Measurements from ENCODE around the gene MYL3. TPM values are rescaled to one million over a fixed set of nuclear protein-coding genes. Genes with fewer than 3 reads are reported as not detected.

The MYL3 gene
- polyA plus RNA-seq, 1 donor (not counting 4 experiments of a cell fraction or from before 2014, with no cell fraction given), result not detected

DNA sequence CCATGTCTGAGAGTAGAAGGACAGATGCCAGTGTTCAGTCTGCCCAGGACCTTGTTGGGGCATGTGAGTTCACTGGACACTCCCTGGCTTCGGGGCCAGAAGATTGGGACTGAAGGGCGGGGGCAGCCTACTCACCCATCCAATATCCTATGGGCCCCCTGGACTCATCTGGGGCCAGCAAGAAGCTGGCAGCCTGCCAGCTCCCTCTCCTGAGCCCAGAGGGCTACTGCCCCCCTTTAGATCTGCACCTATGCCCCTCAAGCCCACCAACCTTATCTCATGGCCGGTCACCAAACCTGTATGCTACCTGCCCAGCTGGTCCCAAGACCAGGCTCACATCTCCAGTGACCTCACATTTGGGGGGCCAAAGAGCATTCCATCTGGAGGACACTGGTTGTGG is 22.4 kb upstream of the MYL3 start:
- TF ChIP-seq EZH2 (IDR thresholded peaks at IDR 0.05; ENCODE audit: low read length) (no peak), CTCF (optimal IDR thresholded peaks at IDR 0.05 in 1 of 3, IDR thresholded peaks at IDR 0.05 in 1 of 3, conservative IDR thresholded peaks at IDR 0.05 in 1 of 3; ENCODE audit: extremely low read depth in 1 of 3, insufficient read depth in 2 of 3, low read length in 3 of 3) (no peak)
- FAIRE-seq (no peak), DNase-seq (ENCODE audit: low read depth, low spot score) (no peak)
- H3K9me1 ChIP-seq (ENCODE audit: control insufficient read depth, extremely low read depth, insufficient read depth, low read length), result no peaks in the 10 kb centered on the region
- no peaks in the 10 kb centered on the region for H3K4me1 ChIP-seq (ENCODE audit: control insufficient read depth, extremely low read depth, insufficient read depth, low read length)
- dilution Hi-C loops (cut with MboI; ENCODE audit: extremely low pct_ligation_motif_present, low sequenced_read_pairs), result no loop called here
- H3K36me3 ChIP-seq (ENCODE audit: control insufficient read depth in 2 of 2, extremely low read depth in 1 of 2, insufficient read depth in 2 of 2, low read length in 2 of 2), result no peaks in the 10 kb centered on the region
- H4K20me1 ChIP-seq (ENCODE audit: control insufficient read depth, extremely low read depth, insufficient read depth, low read length), result no peaks in the 10 kb centered on the region
- no peak overlapping the region for H3K4me3 ChIP-seq (ENCODE audit: control insufficient read depth in 2 of 3, extremely low read depth in 1 of 3, insufficient read depth in 2 of 3, low read depth in 1 of 3, low read length in 3 of 3)
- H2AFZ ChIP-seq (ENCODE audit: control insufficient read depth, low read length), result no peak overlapping the region
- no peaks in the 10 kb centered on the region for H3K79me2 ChIP-seq (ENCODE audit: control insufficient read depth, insufficient read depth, low read length)
- no peaks in the 10 kb centered on the region for H3K9me3 ChIP-seq (ENCODE audit: control insufficient read depth, low read depth, low read length)
- peaks cover 51% of the 10 kb centered on the region for H3K27me3 ChIP-seq (ENCODE audit: control insufficient read depth, extremely low read depth, insufficient read depth, low read length)
- no peak overlapping the region for H3K4me2 ChIP-seq (ENCODE audit: control insufficient read depth, extremely low read depth, insufficient read depth, low read depth, low read length)
- no peak overlapping the region for H3K27ac ChIP-seq (ENCODE audit: control insufficient read depth, insufficient read depth, low read length)
- no peak overlapping the region for H3K9ac ChIP-seq (ENCODE audit: control insufficient read depth, extremely low read depth, insufficient read depth, low read length)

GRCh38 chr3:46884929-46885328 is 21.7 kb upstream of the MYL3 start:
- Histone ChIP-seq H3K27ac (ENCODE audit: control insufficient read depth, insufficient read depth, low read length) (no peak overlapping the region), H3K36me3 (ENCODE audit: control insufficient read depth in 2 of 2, extremely low read depth in 1 of 2, insufficient read depth in 2 of 2, low read length in 2 of 2) (no peaks in the 10 kb centered on the region), H3K9me3 (ENCODE audit: control insufficient read depth, low read depth, low read length) (no peaks in the 10 kb centered on the region), H3K27me3 (ENCODE audit: control insufficient read depth, extremely low read depth, insufficient read depth, low read length) (peaks cover 56% of the 10 kb centered on the region), H3K4me3 (ENCODE audit: control insufficient read depth in 2 of 3, extremely low read depth in 1 of 3, insufficient read depth in 2 of 3, low read depth in 1 of 3, low read length in 3 of 3) (no peak overlapping the region), H3K9ac (ENCODE audit: control insufficient read depth, extremely low read depth, insufficient read depth, low read length) (no peak overlapping the region), H3K79me2 (ENCODE audit: control insufficient read depth, insufficient read depth, low read length) (no peaks in the 10 kb centered on the region), H3K9me1 (ENCODE audit: control insufficient read depth, extremely low read depth, insufficient read depth, low read length) (no peaks in the 10 kb centered on the region), H4K20me1 (ENCODE audit: control insufficient read depth, extremely low read depth, insufficient read depth, low read length) (no peaks in the 10 kb centered on the region), H3K4me1 (ENCODE audit: control insufficient read depth, extremely low read depth, insufficient read depth, low read length) (no peaks in the 10 kb centered on the region), H2AFZ (ENCODE audit: control insufficient read depth, low read length) (no peak overlapping the region), H3K4me2 (ENCODE audit: control insufficient read depth, extremely low read depth, insufficient read depth, low read depth, low read length) (no peak overlapping the region)
- no peak for DNase-seq (ENCODE audit: low read depth, low spot score)
- no peak for FAIRE-seq
- no peak for TF ChIP-seq CTCF (optimal IDR thresholded peaks at IDR 0.05 in 1 of 3, IDR thresholded peaks at IDR 0.05 in 1 of 3, conservative IDR thresholded peaks at IDR 0.05 in 1 of 3; ENCODE audit: extremely low read depth in 1 of 3, insufficient read depth in 2 of 3, low read length in 3 of 3)
- TF ChIP-seq EZH2 (IDR thresholded peaks at IDR 0.05; ENCODE audit: low read length), result no peak
- dilution Hi-C loops (cut with MboI; ENCODE audit: extremely low pct_ligation_motif_present, low sequenced_read_pairs), result no loop called here
